ENCODE measurements around the gene FHIT.

DNA sequence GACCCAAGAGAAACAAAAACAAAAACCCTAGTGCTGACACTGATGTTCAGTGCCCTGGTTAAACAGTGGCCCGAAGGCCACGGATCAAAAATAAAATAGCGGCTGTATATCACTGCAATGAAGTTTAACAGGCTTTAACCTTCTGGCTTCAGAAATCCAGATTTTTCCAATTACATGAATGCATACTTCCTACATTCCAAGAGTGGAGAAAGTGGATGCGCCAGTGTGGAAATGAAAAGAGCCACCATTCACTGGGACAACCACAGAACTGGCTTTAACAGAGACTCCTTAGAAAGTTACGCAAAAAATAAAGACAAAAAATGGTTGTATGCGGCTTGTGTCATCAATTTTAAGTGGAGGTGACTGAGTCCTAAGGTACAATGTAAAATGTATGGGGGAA, 522.2 kb downstream of the FHIT start:
- TF ChIP-seq, protein P1, sequence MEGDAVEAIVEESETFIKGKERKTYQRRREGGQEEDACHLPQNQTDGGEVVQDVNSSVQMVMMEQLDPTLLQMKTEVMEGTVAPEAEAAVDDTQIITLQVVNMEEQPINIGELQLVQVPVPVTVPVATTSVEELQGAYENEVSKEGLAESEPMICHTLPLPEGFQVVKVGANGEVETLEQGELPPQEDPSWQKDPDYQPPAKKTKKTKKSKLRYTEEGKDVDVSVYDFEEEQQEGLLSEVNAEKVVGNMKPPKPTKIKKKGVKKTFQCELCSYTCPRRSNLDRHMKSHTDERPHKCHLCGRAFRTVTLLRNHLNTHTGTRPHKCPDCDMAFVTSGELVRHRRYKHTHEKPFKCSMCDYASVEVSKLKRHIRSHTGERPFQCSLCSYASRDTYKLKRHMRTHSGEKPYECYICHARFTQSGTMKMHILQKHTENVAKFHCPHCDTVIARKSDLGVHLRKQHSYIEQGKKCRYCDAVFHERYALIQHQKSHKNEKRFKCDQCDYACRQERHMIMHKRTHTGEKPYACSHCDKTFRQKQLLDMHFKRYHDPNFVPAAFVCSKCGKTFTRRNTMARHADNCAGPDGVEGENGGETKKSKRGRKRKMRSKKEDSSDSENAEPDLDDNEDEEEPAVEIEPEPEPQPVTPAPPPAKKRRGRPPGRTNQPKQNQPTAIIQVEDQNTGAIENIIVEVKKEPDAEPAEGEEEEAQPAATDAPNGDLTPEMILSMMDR (IDR thresholded peaks at IDR 0.05 in 2 of 3, conservative IDR thresholded peaks at IDR 0.05 in 1 of 3; ENCODE audit: control insufficient read depth in 2 of 3, extremely low read depth in 1 of 3, insufficient read depth in 1 of 3, low read depth in 3 of 3, low read length in 3 of 3) = no peak
- TF ChIP-seq, protein P2, sequence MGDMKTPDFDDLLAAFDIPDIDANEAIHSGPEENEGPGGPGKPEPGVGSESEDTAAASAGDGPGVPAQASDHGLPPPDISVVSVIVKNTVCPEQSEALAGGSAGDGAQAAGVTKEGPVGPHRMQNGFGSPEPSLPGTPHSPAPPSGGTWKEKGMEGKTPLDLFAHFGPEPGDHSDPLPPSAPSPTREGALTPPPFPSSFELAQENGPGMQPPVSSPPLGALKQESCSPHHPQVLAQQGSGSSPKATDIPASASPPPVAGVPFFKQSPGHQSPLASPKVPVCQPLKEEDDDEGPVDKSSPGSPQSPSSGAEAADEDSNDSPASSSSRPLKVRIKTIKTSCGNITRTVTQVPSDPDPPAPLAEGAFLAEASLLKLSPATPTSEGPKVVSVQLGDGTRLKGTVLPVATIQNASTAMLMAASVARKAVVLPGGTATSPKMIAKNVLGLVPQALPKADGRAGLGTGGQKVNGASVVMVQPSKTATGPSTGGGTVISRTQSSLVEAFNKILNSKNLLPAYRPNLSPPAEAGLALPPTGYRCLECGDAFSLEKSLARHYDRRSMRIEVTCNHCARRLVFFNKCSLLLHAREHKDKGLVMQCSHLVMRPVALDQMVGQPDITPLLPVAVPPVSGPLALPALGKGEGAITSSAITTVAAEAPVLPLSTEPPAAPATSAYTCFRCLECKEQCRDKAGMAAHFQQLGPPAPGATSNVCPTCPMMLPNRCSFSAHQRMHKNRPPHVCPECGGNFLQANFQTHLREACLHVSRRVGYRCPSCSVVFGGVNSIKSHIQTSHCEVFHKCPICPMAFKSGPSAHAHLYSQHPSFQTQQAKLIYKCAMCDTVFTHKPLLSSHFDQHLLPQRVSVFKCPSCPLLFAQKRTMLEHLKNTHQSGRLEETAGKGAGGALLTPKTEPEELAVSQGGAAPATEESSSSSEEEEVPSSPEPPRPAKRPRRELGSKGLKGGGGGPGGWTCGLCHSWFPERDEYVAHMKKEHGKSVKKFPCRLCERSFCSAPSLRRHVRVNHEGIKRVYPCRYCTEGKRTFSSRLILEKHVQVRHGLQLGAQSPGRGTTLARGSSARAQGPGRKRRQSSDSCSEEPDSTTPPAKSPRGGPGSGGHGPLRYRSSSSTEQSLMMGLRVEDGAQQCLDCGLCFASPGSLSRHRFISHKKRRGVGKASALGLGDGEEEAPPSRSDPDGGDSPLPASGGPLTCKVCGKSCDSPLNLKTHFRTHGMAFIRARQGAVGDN (IDR thresholded peaks at IDR 0.05) = no peak
- TF ChIP-seq SP1 (IDR thresholded peaks at IDR 0.05; ENCODE audit: low read depth, low read length) (no peak), NR2C1 (IDR thresholded peaks at IDR 0.05) (no peak), ETV6 (conservative IDR thresholded peaks at IDR 0.05 in 1 of 2, IDR thresholded peaks at IDR 0.05 in 1 of 2; ENCODE audit: borderline replicate concordance in 1 of 2, low read depth in 1 of 2) (no peak), POLR2A (IDR thresholded peaks at IDR 0.05; ENCODE audit: low read depth, low read length) (no peak), EP300 (IDR thresholded peaks at IDR 0.05; ENCODE audit: borderline replicate concordance in 1 of 2, control insufficient read depth in 1 of 2, low read depth in 2 of 2, low read length in 2 of 2) (no peak), SIN3A (IDR thresholded peaks at IDR 0.05; ENCODE audit: low read depth, low read length) (no peak)
- TF ChIP-seq, protein P3, sequence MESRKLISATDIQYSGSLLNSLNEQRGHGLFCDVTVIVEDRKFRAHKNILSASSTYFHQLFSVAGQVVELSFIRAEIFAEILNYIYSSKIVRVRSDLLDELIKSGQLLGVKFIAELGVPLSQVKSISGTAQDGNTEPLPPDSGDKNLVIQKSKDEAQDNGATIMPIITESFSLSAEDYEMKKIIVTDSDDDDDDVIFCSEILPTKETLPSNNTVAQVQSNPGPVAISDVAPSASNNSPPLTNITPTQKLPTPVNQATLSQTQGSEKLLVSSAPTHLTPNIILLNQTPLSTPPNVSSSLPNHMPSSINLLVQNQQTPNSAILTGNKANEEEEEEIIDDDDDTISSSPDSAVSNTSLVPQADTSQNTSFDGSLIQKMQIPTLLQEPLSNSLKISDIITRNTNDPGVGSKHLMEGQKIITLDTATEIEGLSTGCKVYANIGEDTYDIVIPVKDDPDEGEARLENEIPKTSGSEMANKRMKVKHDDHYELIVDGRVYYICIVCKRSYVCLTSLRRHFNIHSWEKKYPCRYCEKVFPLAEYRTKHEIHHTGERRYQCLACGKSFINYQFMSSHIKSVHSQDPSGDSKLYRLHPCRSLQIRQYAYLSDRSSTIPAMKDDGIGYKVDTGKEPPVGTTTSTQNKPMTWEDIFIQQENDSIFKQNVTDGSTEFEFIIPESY (IDR thresholded peaks at IDR 0.05) = no peak
- TF ChIP-seq, protein P4, sequence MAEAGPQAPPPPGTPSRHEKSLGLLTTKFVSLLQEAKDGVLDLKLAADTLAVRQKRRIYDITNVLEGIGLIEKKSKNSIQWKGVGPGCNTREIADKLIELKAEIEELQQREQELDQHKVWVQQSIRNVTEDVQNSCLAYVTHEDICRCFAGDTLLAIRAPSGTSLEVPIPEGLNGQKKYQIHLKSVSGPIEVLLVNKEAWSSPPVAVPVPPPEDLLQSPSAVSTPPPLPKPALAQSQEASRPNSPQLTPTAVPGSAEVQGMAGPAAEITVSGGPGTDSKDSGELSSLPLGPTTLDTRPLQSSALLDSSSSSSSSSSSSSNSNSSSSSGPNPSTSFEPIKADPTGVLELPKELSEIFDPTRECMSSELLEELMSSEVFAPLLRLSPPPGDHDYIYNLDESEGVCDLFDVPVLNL (IDR thresholded peaks at IDR 0.05; ENCODE audit: low read depth, low read length) = no peak
